Measurements from ENCODE around the gene PSMB1. TPM values are rescaled to one million over a fixed set of nuclear protein-coding genes. Genes with fewer than 3 reads are reported as not detected.
"Not testable (repeated sequence)": the region's sequence is repeated elsewhere in the genome, so short reads cannot be mapped to it uniquely, and the experiment has no call there.

The PSMB1 gene
- total and polyA plus RNA-seq, 4 donors = 118 to 365 (median 228) TPM

GRCh38 chr6:170510631-170511030 is 42.5 kb downstream of the PSMB1 start:
- Histone ChIP-seq H3K4me3 (no peak overlapping the region), H3K27ac (ENCODE audit: low read depth in 1 of 2, low read length in 1 of 2) (no peak overlapping the region), H3K9ac (ENCODE audit: insufficient read depth in 1 of 2, low read length in 2 of 2) (no peak overlapping the region), H3K36me3 (ENCODE audit: control insufficient read depth in 4 of 4, insufficient read depth in 4 of 4, low read length in 4 of 4) (no peaks in the 10 kb centered on the region), H3K9me3 (ENCODE audit: control insufficient read depth in 4 of 4, insufficient read depth in 3 of 4, low read length in 3 of 4) (no peaks in the 10 kb centered on the region), H3K4me1 (ENCODE audit: control insufficient read depth in 5 of 5, insufficient read depth in 5 of 5, low read length in 5 of 5) (peaks cover 0 to 9% (median 0%) of the 10 kb centered on the region in 5 donors), H3K27me3 (ENCODE audit: control insufficient read depth in 3 of 3, insufficient read depth in 3 of 3, low read length in 2 of 3) (peaks cover 0 to 10% (median 6%) of the 10 kb centered on the region in 3 donors)
- DNase-seq (no peak), ATAC-seq (ENCODE audit: insufficient read depth, low FRiP score) (no peak)
- 94 to 95% methylated on average over 20 of the region's 20 CpGs for WGBS, 2 donors
- TF ChIP-seq CTCF (IDR thresholded peaks at IDR 0.05; ENCODE audit: control extremely low read depth, extremely low read depth) = no peak

DNA sequence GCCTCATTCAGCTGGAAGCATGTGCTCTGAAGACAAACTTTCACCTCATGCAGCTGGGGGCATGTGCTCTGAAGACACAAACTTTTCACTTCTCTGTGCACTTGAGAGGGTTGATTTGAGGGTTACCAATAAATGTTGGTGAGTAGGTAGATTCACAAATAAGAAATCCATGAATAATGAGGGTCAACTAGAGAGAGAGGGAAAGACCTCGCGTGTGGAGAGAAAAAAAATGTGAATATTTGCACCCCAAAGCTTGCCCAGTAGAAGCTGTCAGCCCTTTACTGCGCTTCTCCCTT is 43.4 kb downstream of the PSMB1 start:
- no peaks in the 10 kb centered on the region for H3K9me3 ChIP-seq (ENCODE audit: control insufficient read depth in 4 of 4, insufficient read depth in 3 of 4, low read length in 3 of 4)
- no peak overlapping the region for H3K9ac ChIP-seq (ENCODE audit: insufficient read depth in 1 of 2, low read length in 2 of 2)
- peaks cover 0 to 13% (median 12%) of the 10 kb centered on the region in 3 donors for H3K27me3 ChIP-seq (ENCODE audit: control insufficient read depth in 3 of 3, insufficient read depth in 3 of 3, low read length in 2 of 3)
- no peak for ATAC-seq (ENCODE audit: insufficient read depth, low FRiP score)
- no peak for TF ChIP-seq CTCF (IDR thresholded peaks at IDR 0.05; ENCODE audit: control extremely low read depth, extremely low read depth)
- H3K4me3 ChIP-seq = no peak overlapping the region
- H3K27ac ChIP-seq (ENCODE audit: low read depth in 1 of 2, low read length in 1 of 2) = no peak overlapping the region
- peaks cover 0 to 9% (median 0%) of the 10 kb centered on the region in 5 donors for H3K4me1 ChIP-seq (ENCODE audit: control insufficient read depth in 5 of 5, insufficient read depth in 5 of 5, low read length in 5 of 5)
- no peaks in the 10 kb centered on the region for H3K36me3 ChIP-seq (ENCODE audit: control insufficient read depth in 4 of 4, insufficient read depth in 4 of 4, low read length in 4 of 4)
- DNase-seq = peak in 2 of 3 donors; percentile 57 to 71
- WGBS, 2 donors = 89 to 94% methylated on average over 3 of the region's 3 CpGs

DNA sequence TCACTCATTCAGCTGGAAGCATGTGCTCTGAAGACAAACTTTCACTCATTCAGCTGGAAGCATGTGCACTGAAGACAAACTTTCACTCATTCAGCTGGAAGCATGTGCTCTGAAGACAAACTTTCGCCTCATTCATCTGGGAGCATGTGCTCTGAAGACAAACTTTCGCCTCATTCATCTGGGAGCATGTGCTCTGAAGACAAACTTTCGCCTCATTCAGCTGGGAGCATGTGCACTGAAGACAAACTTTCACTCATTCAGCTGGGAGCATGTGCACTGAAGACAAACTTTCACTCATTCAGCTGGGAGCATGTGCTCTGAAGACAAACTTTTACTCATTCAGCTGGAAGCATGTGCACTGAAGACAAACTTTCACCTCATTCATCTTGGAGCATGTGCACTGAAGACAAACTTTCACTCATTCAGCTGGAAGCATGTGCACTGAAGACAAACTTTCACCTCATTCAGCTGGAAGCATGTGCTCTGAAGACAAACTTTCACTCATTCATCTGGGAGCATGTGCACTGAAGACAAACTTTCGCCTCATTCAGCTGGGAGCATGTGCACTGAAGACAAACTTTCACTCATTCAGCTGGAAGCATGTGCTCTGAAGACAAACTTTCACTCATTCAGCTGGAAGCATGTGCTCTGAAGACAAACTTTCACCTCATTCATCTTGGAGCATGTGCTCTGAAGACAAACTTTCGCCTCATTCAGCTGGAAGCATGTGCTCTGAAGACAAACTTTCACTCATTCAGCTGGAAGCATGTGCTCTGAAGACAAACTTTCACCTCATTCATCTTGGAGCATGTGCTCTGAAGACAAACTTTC is 44.0 kb downstream of the PSMB1 start:
- H3K27ac ChIP-seq (ENCODE audit: low read depth in 1 of 2, low read length in 1 of 2); H3K36me3 ChIP-seq (ENCODE audit: control insufficient read depth in 4 of 4, insufficient read depth in 4 of 4, low read length in 4 of 4); H3K9me3 ChIP-seq (ENCODE audit: control insufficient read depth in 4 of 4, insufficient read depth in 3 of 4, low read length in 3 of 4); H3K4me3 ChIP-seq; H3K9ac ChIP-seq (ENCODE audit: insufficient read depth in 1 of 2, low read length in 2 of 2); H3K4me1 ChIP-seq (ENCODE audit: control insufficient read depth in 5 of 5, insufficient read depth in 5 of 5, low read length in 5 of 5); ATAC-seq (ENCODE audit: insufficient read depth, low FRiP score): not testable (repeated sequence)
- H3K27me3 ChIP-seq (ENCODE audit: control insufficient read depth in 3 of 3, insufficient read depth in 3 of 3, low read length in 2 of 3) = peaks cover 0 to 13% (median 12%) of the 10 kb centered on the region in 3 donors
- WGBS, 2 donors = 76 to 82% methylated on average over 5 of the region's 5 CpGs
- peak in 2 of 3 donors; percentile 66 to 91 for DNase-seq

GRCh38 chr6:170508275-170508674 is 44.8 kb downstream of the PSMB1 start:
- not testable (repeated sequence) for ATAC-seq (ENCODE audit: insufficient read depth, low FRiP score); H3K27ac ChIP-seq (ENCODE audit: low read depth in 1 of 2, low read length in 1 of 2); H3K36me3 ChIP-seq (ENCODE audit: control insufficient read depth in 4 of 4, insufficient read depth in 4 of 4, low read length in 4 of 4); H3K4me1 ChIP-seq (ENCODE audit: control insufficient read depth in 5 of 5, insufficient read depth in 5 of 5, low read length in 5 of 5); H3K4me3 ChIP-seq; DNase-seq; H3K9ac ChIP-seq (ENCODE audit: insufficient read depth in 1 of 2, low read length in 2 of 2); H3K9me3 ChIP-seq (ENCODE audit: control insufficient read depth in 4 of 4, insufficient read depth in 3 of 4, low read length in 3 of 4)
- peaks cover 0 to 13% (median 12%) of the 10 kb centered on the region in 3 donors for H3K27me3 ChIP-seq (ENCODE audit: control insufficient read depth in 3 of 3, insufficient read depth in 3 of 3, low read length in 2 of 3)
- 90% methylated on average over 1 of the region's 1 CpG; no CpG with 5 or more reads in 1 of the 2 donors for WGBS, 2 donors

DNA sequence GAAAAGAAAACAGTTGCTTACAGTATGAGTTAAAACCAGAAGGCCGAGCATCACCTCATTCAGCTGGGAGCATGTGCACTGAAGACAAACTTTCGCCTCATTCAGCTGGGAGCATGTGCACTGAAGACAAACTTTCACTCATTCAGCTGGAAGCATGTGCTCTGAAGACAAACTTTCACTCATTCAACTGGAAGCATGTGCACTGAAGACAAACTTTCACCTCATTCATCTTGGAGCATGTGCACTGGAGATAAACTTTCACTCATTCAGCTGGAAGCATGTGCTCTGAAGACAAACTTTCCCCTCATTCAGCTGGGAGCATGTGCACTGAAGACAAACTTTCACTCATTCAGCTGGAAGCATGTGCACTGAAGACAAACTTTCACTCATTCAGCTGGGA is 45.4 kb downstream of the PSMB1 start:
- H3K36me3 ChIP-seq (ENCODE audit: control insufficient read depth in 4 of 4, insufficient read depth in 4 of 4, low read length in 4 of 4); H3K4me1 ChIP-seq (ENCODE audit: control insufficient read depth in 5 of 5, insufficient read depth in 5 of 5, low read length in 5 of 5); H3K27ac ChIP-seq (ENCODE audit: low read depth in 1 of 2, low read length in 1 of 2); H3K4me3 ChIP-seq; H3K9me3 ChIP-seq (ENCODE audit: control insufficient read depth in 4 of 4, insufficient read depth in 3 of 4, low read length in 3 of 4); ATAC-seq (ENCODE audit: insufficient read depth, low FRiP score); H3K9ac ChIP-seq (ENCODE audit: insufficient read depth in 1 of 2, low read length in 2 of 2): not testable (repeated sequence)
- peak in 2 of 3 donors; percentile 52 to 62 for DNase-seq
- 74 to 81% methylated on average over 2 of the region's 2 CpGs for WGBS, 2 donors
- peaks cover 0 to 13% (median 12%) of the 10 kb centered on the region in 3 donors for H3K27me3 ChIP-seq (ENCODE audit: control insufficient read depth in 3 of 3, insufficient read depth in 3 of 3, low read length in 2 of 3)

Measured in lung (tissue), 12 donors.